SU-DHL-6 (cell line): Measurements from ENCODE around the gene CEACAM16.

Experiments used
- EZH2phosphoT487 ChIP-seq: fragments of 200-600 bp; sonication (generic), shearing (Covaris generic); conservative IDR thresholded peaks from 2 replicates; pipeline ENCODE4 v1.6.1; 2018; ENCODE audit warnings: mild to moderate bottlenecking, antibody characterized with exemption, low read length, moderate library complexity, mixed read lengths
- TF ChIP-seq, protein P1 (sequence below): fragments of 200-600 bp; sonication (generic); IDR thresholded peaks from one replicate; pipeline ENCODE4 v1.5.1; 2017; ENCODE audit warnings: antibody characterized with exemption, mild to moderate bottlenecking, low read length, moderate library complexity; ENCODE audit not compliant: insufficient read depth, poor library complexity, severe bottlenecking

DNA sequence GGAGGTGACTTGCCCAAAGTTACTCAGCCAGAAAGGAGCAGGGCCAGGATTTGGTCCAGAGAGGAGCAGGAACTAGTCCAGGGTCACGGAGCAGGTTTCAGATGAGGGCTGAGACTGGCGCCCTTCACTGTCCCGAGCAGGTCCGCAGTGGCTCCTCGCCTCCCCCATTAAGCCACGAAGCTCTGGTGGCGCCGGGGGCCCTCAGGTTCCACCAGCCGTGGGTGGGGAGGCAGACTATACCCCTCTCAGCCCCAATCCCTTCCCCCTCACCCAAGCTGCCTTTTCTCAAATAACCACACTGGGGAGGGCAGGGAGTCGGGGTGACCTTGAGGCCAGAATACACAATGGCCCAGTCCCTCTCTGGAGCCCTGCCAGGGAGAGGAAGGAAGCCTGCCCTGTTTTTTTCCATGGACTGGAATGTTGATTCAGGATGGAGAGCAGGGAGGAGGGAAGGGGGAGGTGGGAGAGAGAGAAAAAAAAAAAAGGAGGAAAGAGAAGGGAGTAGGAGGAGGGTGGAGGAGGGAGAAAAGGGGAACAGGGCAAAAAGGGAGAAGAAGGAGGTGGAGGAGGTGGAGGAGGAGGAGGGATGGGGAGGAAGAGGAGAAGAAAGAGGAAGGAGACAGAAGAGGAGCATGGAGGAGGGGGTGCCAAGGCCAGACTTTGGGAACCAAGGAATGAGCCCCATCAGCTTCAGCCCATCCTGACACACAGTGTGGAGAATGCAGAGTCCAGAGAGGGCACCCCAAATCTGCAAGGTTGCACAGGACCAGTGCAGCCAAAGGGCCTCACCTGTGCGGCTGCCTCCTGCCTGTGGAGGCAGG, 19.7 kb downstream of the CEACAM16 start:
- TF ChIP-seq, protein P1, sequence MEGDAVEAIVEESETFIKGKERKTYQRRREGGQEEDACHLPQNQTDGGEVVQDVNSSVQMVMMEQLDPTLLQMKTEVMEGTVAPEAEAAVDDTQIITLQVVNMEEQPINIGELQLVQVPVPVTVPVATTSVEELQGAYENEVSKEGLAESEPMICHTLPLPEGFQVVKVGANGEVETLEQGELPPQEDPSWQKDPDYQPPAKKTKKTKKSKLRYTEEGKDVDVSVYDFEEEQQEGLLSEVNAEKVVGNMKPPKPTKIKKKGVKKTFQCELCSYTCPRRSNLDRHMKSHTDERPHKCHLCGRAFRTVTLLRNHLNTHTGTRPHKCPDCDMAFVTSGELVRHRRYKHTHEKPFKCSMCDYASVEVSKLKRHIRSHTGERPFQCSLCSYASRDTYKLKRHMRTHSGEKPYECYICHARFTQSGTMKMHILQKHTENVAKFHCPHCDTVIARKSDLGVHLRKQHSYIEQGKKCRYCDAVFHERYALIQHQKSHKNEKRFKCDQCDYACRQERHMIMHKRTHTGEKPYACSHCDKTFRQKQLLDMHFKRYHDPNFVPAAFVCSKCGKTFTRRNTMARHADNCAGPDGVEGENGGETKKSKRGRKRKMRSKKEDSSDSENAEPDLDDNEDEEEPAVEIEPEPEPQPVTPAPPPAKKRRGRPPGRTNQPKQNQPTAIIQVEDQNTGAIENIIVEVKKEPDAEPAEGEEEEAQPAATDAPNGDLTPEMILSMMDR = no peak
- TF ChIP-seq EZH2phosphoT487 = no peak
